CD4-positive, CD25-positive, alpha-beta regulatory T cell (primary cell): ENCODE data around the gene OR56B4. TPM values are rescaled to one million over a fixed set of nuclear protein-coding genes. Genes with fewer than 3 reads are reported as not detected.

Experiments used
- ATAC-seq, 2 donors: fragments of 150-1000 bp; cut with Tn5 transposase; one replicate each; pipeline ENCODE4 v1.10.0; 2021; ENCODE audit warnings: low read depth in 2 of 2, moderate number of reproducible peaks in 2 of 2, moderate library complexity in 1 of 2
- DNase-seq, 3 donors: peaks; one replicate each; pipeline versions ENCODE4 v3.0.0 to v3.0.0-alpha.2; 2012 to 2022; ENCODE audit warnings: mixed read lengths in 1 of 3
- H3K27ac ChIP-seq: one replicate; pipeline ENCODE4 v1.7.0; 2013; ENCODE audit warnings: mild to moderate bottlenecking, low read length; ENCODE audit not compliant: insufficient read depth, poor library complexity, severe bottlenecking
- H3K27me3 ChIP-seq: one replicate; pipeline ENCODE4 v1.7.0; 2013; ENCODE audit warnings: low read length; ENCODE audit not compliant: control insufficient read depth, insufficient read depth
- H3K36me3 ChIP-seq: one replicate; pipeline ENCODE4 v1.7.0; 2013; ENCODE audit warnings: mild to moderate bottlenecking, low read length, moderate library complexity; ENCODE audit not compliant: control insufficient read depth, insufficient read depth
- H3K4me1 ChIP-seq: 2 replicates; pipeline ENCODE4 v1.7.0; 2013; ENCODE audit warnings: mild to moderate bottlenecking, low read length; ENCODE audit not compliant: insufficient read depth, control insufficient read depth, poor library complexity, severe bottlenecking
- H3K4me3 ChIP-seq: one replicate; pipeline ENCODE4 v1.7.0; 2013; ENCODE audit warnings: low read depth, mild to moderate bottlenecking, low read length, moderate library complexity
- H3K9me3 ChIP-seq, 2 experiments: 1 replicate in 1 of 2; 2 replicates in 1 of 2; pipeline ENCODE4 v1.7.0; 2013; ENCODE audit warnings: low read length in 2 of 2, mild to moderate bottlenecking in 1 of 2, moderate library complexity in 1 of 2; ENCODE audit not compliant: control insufficient read depth in 2 of 2
- H3K27ac Mint-ChIP-seq, 3 donors: one replicate each; pipeline ENCODE4 v1.8.0; 2020 to 2022; ENCODE audit warnings: mild to moderate bottlenecking in 3 of 3, mixed read lengths in 3 of 3, moderate library complexity in 2 of 3
- H3K27me3 Mint-ChIP-seq: one replicate; pipeline ENCODE4 v1.8.0; 2022; ENCODE audit warnings: mild to moderate bottlenecking, mixed read lengths
- H3K36me3 Mint-ChIP-seq: one replicate; pipeline ENCODE4 v1.8.0; 2020; ENCODE audit warnings: mixed read lengths
- H3K4me1 Mint-ChIP-seq, 4 donors: one replicate each; pipeline ENCODE4 v1.8.0; 2020 to 2022; ENCODE audit warnings: mixed read lengths in 4 of 4, mild to moderate bottlenecking in 1 of 4
- H3K4me3 Mint-ChIP-seq, 4 donors: one replicate each; pipeline ENCODE4 v1.8.0; 2020 to 2022; ENCODE audit warnings: mild to moderate bottlenecking in 4 of 4, mixed read lengths in 4 of 4, moderate library complexity in 3 of 4
- H3K9me3 Mint-ChIP-seq, 7 donors: one replicate each; pipeline ENCODE4 v1.8.0; 2020 to 2022; ENCODE audit warnings: mixed read lengths in 7 of 7, mild to moderate bottlenecking in 3 of 7, moderate library complexity in 2 of 7
- polyA plus RNA-seq, 4 donors: library from polyadenylated mRNA; unstranded; fragments of 300-500 nt; fragmentation: Illumina TruSeq; gene quantifications; one replicate each; pipeline ENCODE4 v1.2.3, GENCODE V29; 2021
- total RNA-seq: library from RNA; stranded (reverse); gene quantifications from one replicate; pipeline ENCODE4 v1.2.3, GENCODE V29; 2022

OR56B4 gene
- total and polyA plus RNA-seq, 5 donors from 2014 or later = 0.22 TPM; not detected in 4

- no peak overlapping the region for H3K27ac Mint-ChIP-seq
- H3K27me3 Mint-ChIP-seq = peaks cover under 1% of the 10 kb centered on the region
- H3K27ac ChIP-seq = no peak overlapping the region
- H3K27me3 ChIP-seq = peaks cover 3% of the 10 kb centered on the region
- ATAC-seq = no peak
- no peak overlapping the region for H3K4me3 Mint-ChIP-seq
- DNase-seq = no peak
- peaks cover 0 to 5% (median 0%) of the 10 kb centered on the region in 7 donors for H3K9me3 Mint-ChIP-seq
- no peaks in the 10 kb centered on the region for H3K36me3 Mint-ChIP-seq
- no peaks in the 10 kb centered on the region for H3K4me1 ChIP-seq
- no peaks in the 10 kb centered on the region for H3K4me1 Mint-ChIP-seq
- no peaks in the 10 kb centered on the region for H3K9me3 ChIP-seq
- H3K4me3 ChIP-seq = no peak overlapping the region
- no peaks in the 10 kb centered on the region for H3K36me3 ChIP-seq
Observed at GRCh38 chr11:6151117-6151516, 43.6 kb downstream of the OR56B4 start.

DNA sequence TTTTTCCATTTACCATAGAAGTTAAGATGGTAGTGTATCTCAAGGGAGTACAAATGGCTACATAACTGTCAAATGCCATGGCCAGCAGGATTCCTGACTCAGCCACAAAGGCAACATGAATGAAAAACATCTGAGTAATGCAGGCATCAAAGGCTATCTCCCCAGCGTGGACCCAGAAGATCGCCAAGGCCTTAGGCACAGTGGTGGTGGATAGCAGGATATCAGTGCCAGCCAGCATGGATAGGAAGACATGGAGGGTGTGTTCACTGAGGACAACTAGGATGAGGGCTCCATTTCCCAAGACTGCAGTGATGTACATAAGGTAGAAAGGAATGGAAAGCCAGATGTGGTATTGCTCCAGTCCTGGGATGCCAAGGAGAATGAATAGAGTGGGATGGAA, 44.6 kb downstream of the OR56B4 start:
- H3K27ac ChIP-seq = no peak overlapping the region
- peaks cover 8% of the 10 kb centered on the region for H3K27me3 Mint-ChIP-seq
- H3K36me3 Mint-ChIP-seq = no peaks in the 10 kb centered on the region
- H3K4me3 ChIP-seq = no peak overlapping the region
- H3K4me3 Mint-ChIP-seq = no peak overlapping the region
- DNase-seq = no peak
- no peaks in the 10 kb centered on the region for H3K36me3 ChIP-seq
- H3K27me3 ChIP-seq = peaks cover 6% of the 10 kb centered on the region
- no peaks in the 10 kb centered on the region for H3K9me3 ChIP-seq
- H3K4me1 Mint-ChIP-seq = no peaks in the 10 kb centered on the region
- ATAC-seq = no peak
- H3K9me3 Mint-ChIP-seq = peaks cover 0 to 5% (median 0%) of the 10 kb centered on the region in 7 donors
- no peaks in the 10 kb centered on the region for H3K4me1 ChIP-seq
- no peak overlapping the region for H3K27ac Mint-ChIP-seq

DNA sequence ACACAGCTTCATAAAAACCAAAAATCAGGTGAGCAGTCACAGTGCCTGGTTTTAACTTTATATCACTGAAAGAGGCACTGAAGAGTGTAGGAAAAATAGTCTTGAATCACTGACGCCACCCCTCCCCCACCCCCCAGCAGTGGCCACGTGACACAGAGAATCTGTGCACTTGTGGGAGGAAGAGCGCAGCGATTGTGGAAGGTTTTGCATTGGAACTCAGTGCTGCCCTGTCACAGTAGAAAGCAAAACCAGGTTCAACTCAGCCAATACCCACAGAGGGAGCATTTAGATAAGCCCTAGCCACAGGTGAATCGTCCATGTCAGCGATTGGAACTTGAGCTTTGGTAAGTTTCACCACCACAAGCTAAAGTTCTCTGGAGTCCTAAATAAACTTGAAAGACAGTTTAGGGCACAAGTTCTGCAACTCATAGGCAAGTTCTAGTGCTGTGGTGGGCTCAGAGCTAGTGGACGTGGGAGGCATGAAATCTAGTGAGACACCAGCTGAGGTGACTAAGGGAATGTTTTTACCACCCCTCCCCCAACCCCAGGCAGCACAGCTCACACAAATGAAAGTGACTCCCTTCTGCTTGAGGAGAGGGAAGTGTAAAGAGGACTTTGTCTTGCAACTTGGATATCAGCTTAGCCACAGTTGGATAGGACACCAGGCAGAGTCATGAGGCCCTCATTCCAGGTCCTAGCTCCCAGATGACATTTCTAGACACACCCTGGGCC, 49.3 kb downstream of the OR56B4 start:
- Histone ChIP-seq H3K27ac (no peak overlapping the region), H3K9me3 (no peaks in the 10 kb centered on the region), H3K4me3 (no peak overlapping the region), H3K27me3 (peaks cover 3% of the 10 kb centered on the region), H3K4me1 (no peaks in the 10 kb centered on the region), H3K36me3 (no peaks in the 10 kb centered on the region)
- Mint-ChIP-seq H3K36me3 (no peaks in the 10 kb centered on the region), H3K9me3 (peaks cover 0 to 6% (median 0%) of the 10 kb centered on the region in 7 donors), H3K27ac (no peak overlapping the region), H3K27me3 (peaks cover 8% of the 10 kb centered on the region), H3K4me3 (no peak overlapping the region), H3K4me1 (no peaks in the 10 kb centered on the region)
- DNase-seq = no peak
- ATAC-seq = no peak

Other genes with a start within 250 kb of the OR56B4 start
- gene OR52E8, start 250.0 kb upstream of the OR56B4 start, total RNA-seq = not detected
- not detected for gene OR52E8, start 250.0 kb upstream of the OR56B4 start, polyA plus RNA-seq
- gene OR52E4, start 227.1 kb upstream of the OR56B4 start, total RNA-seq = not detected
- not detected for gene OR52E4, start 227.1 kb upstream of the OR56B4 start, polyA plus RNA-seq
- gene OR52E5, start 214.5 kb upstream of the OR56B4 start, total RNA-seq = not detected
- gene OR52E5, start 214.5 kb upstream of the OR56B4 start, polyA plus RNA-seq = not detected
- gene OR56A3, start 165.4 kb upstream of the OR56B4 start, total RNA-seq = not detected
- not detected for gene OR56A3, start 165.4 kb upstream of the OR56B4 start, polyA plus RNA-seq
- gene OR56A5, start 139.2 kb upstream of the OR56B4 start, total RNA-seq = not detected
- gene OR56A5, start 139.2 kb upstream of the OR56B4 start, polyA plus RNA-seq = not detected
- gene OR52L1, start 120.7 kb upstream of the OR56B4 start, total RNA-seq = not detected
- not detected for gene OR52L1, start 120.7 kb upstream of the OR56B4 start, polyA plus RNA-seq
- not detected for gene OR56A4, start 100.7 kb upstream of the OR56B4 start, total RNA-seq
- not detected for gene OR56A4, start 100.7 kb upstream of the OR56B4 start, polyA plus RNA-seq
- gene OR56A1, start 76.9 kb upstream of the OR56B4 start, total RNA-seq = not detected
- not detected for gene OR56A1, start 76.9 kb upstream of the OR56B4 start, polyA plus RNA-seq
- gene OR52B2, start 62.6 kb downstream of the OR56B4 start, total RNA-seq = not detected
- not detected for gene OR52B2, start 62.6 kb downstream of the OR56B4 start, polyA plus RNA-seq
- not detected for gene OR52W1, start 91.5 kb downstream of the OR56B4 start, total RNA-seq
- gene OR52W1, start 91.5 kb downstream of the OR56B4 start, polyA plus RNA-seq = not detected
- not detected for gene C11orf42, start 97.9 kb downstream of the OR56B4 start, total RNA-seq
- not detected for gene C11orf42, start 97.9 kb downstream of the OR56B4 start, polyA plus RNA-seq
- gene FHIP1B, start 127.0 kb downstream of the OR56B4 start, total RNA-seq = 30.7 TPM
- 10 to 100 TPM; 10.2 to 12.5 (median 10.3) TPM for gene FHIP1B, start 127.0 kb downstream of the OR56B4 start, polyA plus RNA-seq
- 0.20 TPM for gene CNGA4, start 131.4 kb downstream of the OR56B4 start, total RNA-seq
- gene CNGA4, start 131.4 kb downstream of the OR56B4 start, polyA plus RNA-seq = not detected
- gene CCKBR, start 152.2 kb downstream of the OR56B4 start, total RNA-seq = not detected
- gene CCKBR, start 152.2 kb downstream of the OR56B4 start, polyA plus RNA-seq = not detected
- 0.79 TPM for gene CAVIN3, start 212.8 kb downstream of the OR56B4 start, total RNA-seq
- 1 to 10 TPM; 1.0 to 4.3 (median 1.5) TPM for gene CAVIN3, start 212.8 kb downstream of the OR56B4 start, polyA plus RNA-seq